Activated T-cell treated with anti-CD3 and anti-CD28 coated beads for 48 hours (primary cell): Measurements from ENCODE around the gene KIRREL1.

ENCODE experiments used
- DNase-seq: peaks from one replicate; pipeline ENCODE4 v3.0.0-alpha.2; 2020; ENCODE audit warnings: low read depth

The KIRREL1 gene

GRCh38 chr1:158146739-158147138 lies 153.3 kb downstream of the KIRREL1 start:
- DNase-seq = no peak

- DNase-seq = no peak
These were observed 154.0 kb downstream of the KIRREL1 start for GRCh38 chr1:158147401-158147800.

DNA sequence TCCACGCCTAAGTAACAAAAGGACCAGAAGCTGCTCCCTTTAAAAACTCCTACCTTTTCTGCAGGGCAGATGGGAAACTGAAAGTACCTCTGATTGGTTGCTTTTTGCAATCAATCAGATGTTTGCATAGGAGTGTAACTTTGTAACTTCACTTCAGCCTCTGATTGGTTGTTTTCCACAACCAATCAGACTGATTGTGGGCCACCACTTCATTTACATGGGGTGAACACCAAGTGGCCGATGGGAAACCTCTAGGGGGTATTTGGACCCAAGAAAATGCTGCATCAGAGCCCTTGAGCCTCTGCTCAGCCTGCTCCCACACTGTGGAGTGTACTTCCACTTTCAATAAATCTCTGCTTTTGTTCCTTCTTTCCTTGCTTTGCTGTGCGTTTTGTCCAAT lies 154.4 kb downstream of the KIRREL1 start:
- no peak for DNase-seq

- DNase-seq = no peak
These were observed 155.0 kb downstream of the KIRREL1 start for GRCh38 chr1:158148468-158148867.

GRCh38 chr1:158149175-158149574 lies 155.7 kb downstream of the KIRREL1 start:
- DNase-seq = no peak
